ENCODE results near the gene PRELID2. TPM values are rescaled to one million over a fixed set of nuclear protein-coding genes. Genes with fewer than 3 reads are reported as not detected.
A peak's percentile ranks its signal among the peaks of the same experiment; 100 is the strongest.
"Not testable (repeated sequence)": the region's sequence is repeated elsewhere in the genome, so short reads cannot be mapped to it uniquely, and the experiment has no call there.

Gene PRELID2
- total RNA-seq, 1 donor from 2014 or later: 10.2 TPM

GRCh38 chr5:145838276-145838675, 3.1 kb upstream of the PRELID2 start:
- no peak for TF ChIP-seq CTCF (IDR thresholded peaks at IDR 0.05)
- no peak for DNase-seq
- no peak overlapping the region for H3K27ac ChIP-seq
- intact Hi-C loops (cut with DNase I): no loop called here
- ATAC-seq: no peak
- no peaks in the 10 kb centered on the region for H3K27me3 ChIP-seq (ENCODE audit: low read depth)
- H3K36me3 ChIP-seq: no peaks in the 10 kb centered on the region
- no peaks in the 10 kb centered on the region for H3K9me3 ChIP-seq
- no peak overlapping the region for H3K4me3 ChIP-seq
- H3K4me1 ChIP-seq: peaks cover 7% of the 10 kb centered on the region

DNA sequence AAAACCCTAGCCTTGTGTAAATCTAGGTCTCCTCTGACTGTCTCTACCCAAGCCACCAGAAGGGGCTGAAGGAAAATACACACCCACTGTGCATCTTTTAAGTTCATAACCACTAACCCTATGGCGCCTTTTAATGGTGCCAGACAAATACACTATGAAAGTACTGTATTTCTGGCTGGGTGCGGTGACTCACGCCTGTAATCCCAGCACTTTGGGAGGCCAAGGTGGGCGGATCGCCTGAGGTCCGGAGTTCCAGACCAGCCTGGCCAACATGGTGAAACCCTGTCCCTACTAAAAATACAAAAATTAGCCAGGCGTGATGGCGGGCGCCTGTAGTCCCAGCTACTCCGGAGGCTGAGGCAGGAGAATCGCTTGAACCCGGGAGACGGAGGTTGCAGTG, 1.1 kb upstream of the PRELID2 start:
- H3K27me3 ChIP-seq (ENCODE audit: low read depth); H3K27ac ChIP-seq; H3K4me3 ChIP-seq; intact Hi-C loops (cut with DNase I); H3K36me3 ChIP-seq; ATAC-seq; H3K9me3 ChIP-seq; DNase-seq: not testable (repeated sequence)
- peaks cover 10% of the 10 kb centered on the region for H3K4me1 ChIP-seq

GRCh38 chr5:145835848-145836239, 702 bp upstream of the PRELID2 start:
- Histone ChIP-seq H3K4me3 (peak overlapping the region; percentile 82), H3K27me3 (ENCODE audit: low read depth) (no peaks in the 10 kb centered on the region), H3K4me1 (peaks cover 14% of the 10 kb centered on the region), H3K9me3 (no peaks in the 10 kb centered on the region), H3K27ac (peak overlapping the region; percentile 79), H3K36me3 (no peaks in the 10 kb centered on the region)
- no peak for TF ChIP-seq CTCF (IDR thresholded peaks at IDR 0.05)
- DNase-seq (no peak), ATAC-seq (no peak)
- intact Hi-C loops (cut with DNase I): no loop called here

- peaks cover 28% of the 10 kb centered on the region for H3K4me1 ChIP-seq
- intact Hi-C loops (cut with DNase I): no loop called here
- H3K27me3 ChIP-seq (ENCODE audit: low read depth): no peaks in the 10 kb centered on the region
- DNase-seq (no peak), ATAC-seq (no peak)
- no peaks in the 10 kb centered on the region for H3K9me3 ChIP-seq
- H3K4me3 ChIP-seq: peak overlapping the region; percentile 82
- no peak for TF ChIP-seq CTCF (IDR thresholded peaks at IDR 0.05)
- H3K36me3 ChIP-seq: no peaks in the 10 kb centered on the region
- peak overlapping the region; percentile 79 for H3K27ac ChIP-seq
These were observed 607 bp downstream of the PRELID2 start for GRCh38 chr5:145834554-145834916.

- Histone ChIP-seq H3K27ac (no peak overlapping the region), H3K9me3 (no peaks in the 10 kb centered on the region), H3K4me1 (peaks cover 30% of the 10 kb centered on the region), H3K27me3 (ENCODE audit: low read depth) (no peaks in the 10 kb centered on the region), H3K36me3 (no peaks in the 10 kb centered on the region), H3K4me3 (no peak overlapping the region)
- ATAC-seq (no peak), DNase-seq (no peak)
- TF ChIP-seq CTCF (IDR thresholded peaks at IDR 0.05): no peak
- intact Hi-C loops (cut with DNase I): no loop called here
These were observed 1.4 kb downstream of the PRELID2 start for GRCh38 chr5:145833631-145834200.

DNA sequence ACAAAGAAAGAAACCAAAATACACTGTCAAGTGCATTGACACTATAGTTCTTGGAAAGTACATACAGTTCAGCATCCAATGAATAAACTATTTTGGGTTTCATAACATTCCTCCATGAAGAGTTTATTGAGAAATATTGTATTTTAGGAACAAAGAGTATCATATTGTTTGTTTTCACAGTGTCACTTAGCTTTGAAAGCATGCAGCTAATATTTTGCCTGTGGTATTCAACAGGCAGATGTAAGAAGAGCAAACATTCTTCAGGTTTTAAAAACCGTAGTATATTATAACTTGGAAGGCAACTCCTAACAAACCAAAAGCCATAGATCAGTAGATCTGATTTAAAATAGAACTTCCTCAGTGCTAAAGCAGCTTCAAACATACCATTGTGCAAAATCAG, 4.5 kb downstream of the PRELID2 start:
- no peak overlapping the region for H3K27ac ChIP-seq
- DNase-seq (no peak), ATAC-seq (no peak)
- intact Hi-C loops (cut with DNase I): no loop called here
- peaks cover 25% of the 10 kb centered on the region for H3K4me1 ChIP-seq
- H3K9me3 ChIP-seq: no peaks in the 10 kb centered on the region
- no peaks in the 10 kb centered on the region for H3K27me3 ChIP-seq (ENCODE audit: low read depth)
- no peak for TF ChIP-seq CTCF (IDR thresholded peaks at IDR 0.05)
- no peaks in the 10 kb centered on the region for H3K36me3 ChIP-seq
- no peak overlapping the region for H3K4me3 ChIP-seq

Measured in lower lobe of right lung (tissue), 2 donors.